Prostate gland (tissue), 2 donors: Measurements from ENCODE around the gene FCRL1.

Experiments used
- CTCF ChIP-seq, 4 experiments: fragments of 200-600 bp in 2 of 4; fragments of 450-650 bp in 2 of 4; sonication (generic) in 2 of 4; IDR thresholded peaks; 1 replicate in 3 of 4; 2 replicates in 1 of 4; pipeline ENCODE4 v1.5.1; 2016 to 2019; ENCODE audit warnings: antibody characterized with exemption in 4 of 4, mild to moderate bottlenecking in 2 of 4, moderate library complexity in 2 of 4
- POLR2A ChIP-seq: fragments of 450-650 bp; IDR thresholded peaks from one replicate; pipeline ENCODE4 v1.6.1; 2016; ENCODE audit warnings: antibody characterized with exemption, mild to moderate bottlenecking
- POLR2AphosphoS5 ChIP-seq: sonication (generic); formaldehyde crosslinking; IDR thresholded peaks from one replicate; pipeline ENCODE4 v1.6.1; 2017; ENCODE audit warnings: antibody characterized with exemption

DNA sequence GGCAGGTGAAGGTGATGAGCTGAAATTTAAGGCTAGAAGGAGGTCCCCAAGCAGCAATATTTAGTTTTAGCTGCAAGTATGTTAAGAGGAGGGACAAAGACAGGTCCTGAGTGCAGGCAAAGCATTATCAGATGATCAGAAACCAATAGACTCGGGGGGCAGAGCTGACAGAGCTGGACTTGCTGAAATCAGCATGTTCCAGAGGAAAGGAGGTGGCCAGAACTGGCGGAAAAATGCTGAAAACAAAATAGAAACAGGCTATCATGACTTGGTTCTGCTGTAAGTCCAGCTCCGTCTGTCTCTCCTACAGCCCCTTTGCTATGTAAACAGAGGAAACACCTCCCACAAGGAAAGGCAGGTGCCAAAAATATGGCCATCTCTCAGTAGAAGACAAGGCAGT, 21.8 kb upstream of the FCRL1 start, which contains the start of gene CD5L:
- no peak for TF ChIP-seq CTCF (IDR thresholded peaks at IDR 0.05)
- no peak for TF ChIP-seq POLR2A
- no peak for TF ChIP-seq POLR2AphosphoS5
